ENCODE measurements around the gene MTG2. TPM values are rescaled to one million over a fixed set of nuclear protein-coding genes. Genes with fewer than 3 reads are reported as not detected.

Gene MTG2
- total and polyA plus RNA-seq, 4 experiments from 2014 or later, result 15.9 to 50.7 (median 36.2) TPM

DNA sequence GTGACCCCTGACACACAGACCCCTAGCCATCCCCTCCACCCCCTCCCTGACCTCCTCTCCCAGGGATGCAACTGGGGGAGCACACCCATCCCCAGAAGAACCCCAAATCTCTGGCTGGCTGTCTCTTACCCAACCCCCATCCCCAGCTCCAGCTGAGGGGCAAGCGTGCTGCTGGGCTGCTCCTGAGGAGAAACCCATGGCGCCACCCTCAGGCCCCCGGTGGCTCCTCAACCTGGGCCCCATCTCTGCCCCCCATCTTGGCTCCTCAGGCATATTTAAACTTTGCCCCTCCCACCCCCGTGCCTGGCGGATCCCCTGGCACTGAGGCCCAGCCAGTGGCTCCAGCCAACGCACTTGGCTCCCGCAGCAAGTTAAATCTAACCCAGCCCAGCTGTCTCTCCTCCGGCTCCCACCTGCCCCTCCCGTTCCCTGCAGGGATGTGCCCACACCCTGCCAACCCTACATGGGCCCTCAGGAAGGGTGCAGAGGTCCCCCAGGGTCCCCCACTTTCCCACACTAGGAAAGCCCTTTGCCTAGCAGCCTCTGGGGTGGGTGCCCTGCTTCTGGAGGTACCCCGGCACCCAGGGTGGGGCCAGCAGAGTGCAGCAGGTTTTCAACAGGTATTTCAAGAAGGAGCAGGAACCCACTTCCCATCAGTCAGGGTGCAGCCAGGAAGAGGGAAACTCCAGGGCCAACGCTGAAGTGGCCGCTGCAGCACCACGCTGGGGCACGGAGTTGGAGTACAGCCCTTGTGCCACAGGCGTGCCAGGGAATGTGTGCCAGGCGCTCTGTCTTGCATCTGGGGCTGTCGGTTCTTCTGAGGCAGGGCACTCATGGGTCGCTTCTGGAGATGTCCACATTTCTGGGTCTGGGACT, 50.2 kb downstream of the MTG2 start:
- H3K9me3 ChIP-seq (ENCODE audit: control insufficient read depth in 1 of 2, low read length in 2 of 2), result no peaks in the 10 kb centered on the region
- Mint-ChIP-seq H3K9me3 (no peaks in the 10 kb centered on the region), H3K27me3 (peaks cover 0 to 6% of the 10 kb centered on the region in 2 donors), H3K4me3 (no peak overlapping the region), H3K36me3 (no peaks in the 10 kb centered on the region), H3K27ac (no peak overlapping the region), H3K4me1 (peaks cover 4 to 8% (median 6%) of the 10 kb centered on the region in 4 donors)
- intact Hi-C loops (cut with micrococcal nuclease), result no loop called here
- ChIA-PET CTCF (ENCODE audit: partially characterized antibody) (no interaction called here), POLR2A (ENCODE audit: partially characterized antibody) (no interaction called here)
- peak in 1 of 5 donors; percentile 8 for DNase-seq
- H3K27ac ChIP-seq (ENCODE audit: low read depth, low read length), result no peak overlapping the region
- no peaks in the 10 kb centered on the region for H3K36me3 ChIP-seq (ENCODE audit: insufficient read depth, low read length)
- no peak overlapping the region for H3K4me3 ChIP-seq (ENCODE audit: low read length in 2 of 2)
- no peaks in the 10 kb centered on the region for H3K27me3 ChIP-seq (ENCODE audit: insufficient read depth, low read length)
- H3K4me1 ChIP-seq (ENCODE audit: insufficient read depth, low read length), result peaks cover 9% of the 10 kb centered on the region

GRCh38 chr20:62233684-62234083, 50.9 kb downstream of the MTG2 start:
- peaks cover 9% of the 10 kb centered on the region for H3K4me1 ChIP-seq (ENCODE audit: insufficient read depth, low read length)
- intact Hi-C loops (cut with micrococcal nuclease), result no loop called here
- ChIA-PET CTCF (ENCODE audit: partially characterized antibody) (no interaction called here), POLR2A (ENCODE audit: partially characterized antibody) (no interaction called here)
- no peaks in the 10 kb centered on the region for H3K9me3 ChIP-seq (ENCODE audit: control insufficient read depth in 1 of 2, low read length in 2 of 2)
- H3K27ac Mint-ChIP-seq, result no peak overlapping the region
- H3K36me3 ChIP-seq (ENCODE audit: insufficient read depth, low read length), result no peaks in the 10 kb centered on the region
- DNase-seq, result peak in 1 of 5 donors; percentile 24
- no peaks in the 10 kb centered on the region for H3K9me3 Mint-ChIP-seq
- no peaks in the 10 kb centered on the region for H3K27me3 ChIP-seq (ENCODE audit: insufficient read depth, low read length)
- no peak overlapping the region for H3K27ac ChIP-seq (ENCODE audit: low read depth, low read length)
- peaks cover 5 to 10% (median 7%) of the 10 kb centered on the region in 4 donors for H3K4me1 Mint-ChIP-seq
- H3K4me3 ChIP-seq (ENCODE audit: low read length in 2 of 2), result no peak overlapping the region
- H3K4me3 Mint-ChIP-seq, result no peak overlapping the region
- peaks cover 0 to 7% of the 10 kb centered on the region in 2 donors for H3K27me3 Mint-ChIP-seq
- no peaks in the 10 kb centered on the region for H3K36me3 Mint-ChIP-seq

DNA sequence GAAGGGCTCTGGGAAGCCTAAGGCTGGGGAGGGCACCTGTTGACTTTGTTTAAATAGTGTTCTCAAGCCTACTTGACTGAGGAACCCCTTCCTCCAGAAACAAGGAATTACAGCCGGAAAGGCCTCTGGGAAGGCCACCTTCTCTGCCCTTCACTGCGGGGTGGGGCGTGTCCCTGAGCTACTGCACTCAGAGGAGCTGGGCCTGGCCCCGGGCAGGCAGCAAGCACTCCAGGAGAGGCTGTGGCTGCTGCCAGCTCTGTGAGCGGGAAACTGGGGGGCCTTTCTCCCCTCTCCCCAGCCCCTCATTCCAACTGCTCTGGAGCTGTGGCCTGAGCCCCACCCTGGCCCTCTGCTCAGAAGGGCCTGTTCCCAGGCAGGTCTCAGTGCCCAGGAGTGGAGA, 51.5 kb downstream of the MTG2 start:
- Histone ChIP-seq H3K9me3 (ENCODE audit: control insufficient read depth in 1 of 2, low read length in 2 of 2) (no peaks in the 10 kb centered on the region), H3K4me3 (ENCODE audit: low read length in 2 of 2) (no peak overlapping the region), H3K27me3 (ENCODE audit: insufficient read depth, low read length) (no peaks in the 10 kb centered on the region), H3K4me1 (ENCODE audit: insufficient read depth, low read length) (peaks cover 14% of the 10 kb centered on the region), H3K36me3 (ENCODE audit: insufficient read depth, low read length) (no peaks in the 10 kb centered on the region), H3K27ac (ENCODE audit: low read depth, low read length) (no peak overlapping the region)
- POLR2A ChIA-PET (ENCODE audit: partially characterized antibody), result no interaction called here
- CTCF ChIA-PET (ENCODE audit: partially characterized antibody), result no interaction called here
- Mint-ChIP-seq H3K4me3 (no peak overlapping the region), H3K9me3 (no peaks in the 10 kb centered on the region), H3K27ac (no peak overlapping the region), H3K27me3 (peaks cover 0 to 7% of the 10 kb centered on the region in 2 donors), H3K36me3 (no peaks in the 10 kb centered on the region), H3K4me1 (peaks cover 5 to 15% (median 10%) of the 10 kb centered on the region in 4 donors)
- peak in 1 of 5 donors; percentile 2 for DNase-seq
- intact Hi-C loops (cut with micrococcal nuclease), result no loop called here

DNA sequence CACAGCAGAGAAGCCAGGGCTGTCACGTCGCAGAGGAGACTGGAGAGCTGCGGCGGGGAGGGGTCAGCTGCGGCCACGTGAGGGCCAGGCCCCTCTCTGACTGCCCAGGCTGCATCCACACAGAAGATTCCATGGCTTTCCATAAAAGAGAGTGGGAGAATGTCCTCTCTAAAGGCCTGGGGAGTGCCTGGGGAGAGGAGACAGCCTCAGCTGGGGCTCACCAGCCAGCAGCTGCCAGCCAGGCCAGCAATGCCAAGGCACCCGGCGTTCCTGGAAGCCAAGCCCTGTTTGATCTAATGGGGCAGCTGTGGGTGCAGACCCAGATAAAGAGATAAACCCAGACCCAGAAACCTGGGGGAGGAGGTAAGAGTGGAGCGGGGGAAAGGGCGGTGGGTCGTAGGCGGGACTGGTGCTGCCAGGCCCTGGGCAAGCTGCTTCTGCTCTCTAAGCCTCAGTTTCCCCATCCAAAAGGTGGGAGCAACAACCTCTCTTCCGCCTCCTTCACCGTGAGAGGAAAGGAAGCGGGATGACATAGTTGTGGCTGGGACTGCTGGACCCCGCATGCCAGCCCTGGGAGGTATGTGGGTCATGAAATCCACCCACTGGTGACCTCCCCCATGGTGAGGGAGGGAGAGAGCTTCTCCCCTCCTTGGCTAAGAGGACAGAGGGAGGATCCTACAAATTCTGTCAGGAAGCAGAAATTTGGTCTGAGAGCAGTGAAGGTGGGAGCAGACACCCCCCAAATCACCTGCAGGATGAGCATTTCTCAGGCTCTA, 52.4 kb downstream of the MTG2 start:
- peaks cover 10 to 23% (median 16%) of the 10 kb centered on the region in 4 donors for H3K4me1 Mint-ChIP-seq
- CTCF ChIA-PET (ENCODE audit: partially characterized antibody), result no interaction called here

DNA sequence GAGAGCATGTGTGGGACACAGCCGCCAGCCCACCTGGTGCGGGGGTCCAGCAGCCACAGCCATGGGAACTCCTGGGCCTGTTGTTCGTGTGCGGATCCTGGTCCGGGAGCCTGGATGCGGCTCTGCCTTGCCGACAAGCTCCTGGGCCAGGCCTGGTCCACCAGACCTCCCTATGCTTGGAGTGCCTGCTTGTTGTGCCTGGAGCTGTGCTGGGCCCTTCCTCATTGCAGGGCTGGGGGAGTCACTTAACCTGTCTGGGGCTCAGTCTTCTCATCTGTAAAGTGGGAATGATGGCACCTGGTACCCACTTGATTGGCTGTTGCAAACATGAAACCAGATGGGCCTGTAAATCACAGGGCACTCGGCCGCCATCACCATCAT, 52.9 kb downstream of the MTG2 start:
- peak overlapping the region in 1 of 8 donors; percentile 18 for H3K4me3 Mint-ChIP-seq
- Histone ChIP-seq H3K36me3 (ENCODE audit: insufficient read depth, low read length) (no peaks in the 10 kb centered on the region), H3K27ac (ENCODE audit: low read depth, low read length) (no peak overlapping the region), H3K27me3 (ENCODE audit: insufficient read depth, low read length) (no peaks in the 10 kb centered on the region), H3K9me3 (ENCODE audit: control insufficient read depth in 1 of 2, low read length in 2 of 2) (no peaks in the 10 kb centered on the region), H3K4me3 (ENCODE audit: low read length in 2 of 2) (no peak overlapping the region), H3K4me1 (ENCODE audit: insufficient read depth, low read length) (peaks cover 25% of the 10 kb centered on the region)
- no peaks in the 10 kb centered on the region for H3K9me3 Mint-ChIP-seq
- ChIA-PET POLR2A (ENCODE audit: partially characterized antibody) (interaction anchor here (1.0 kb wide), 1 partner anchor 169 kb away, joined by 3 read pairs; no protein-coding TSS in a partner anchor), CTCF (ENCODE audit: partially characterized antibody) (no interaction called here)
- H3K36me3 Mint-ChIP-seq, result no peaks in the 10 kb centered on the region
- H3K27ac Mint-ChIP-seq, result no peak overlapping the region
- intact Hi-C loops (cut with micrococcal nuclease), result loop anchor here (5.0 kb wide), 1 partner anchor 168 kb away; the partner anchor contains the start of gene TAF4
- peaks cover 0 to 7% of the 10 kb centered on the region in 2 donors for H3K27me3 Mint-ChIP-seq
- peak in 1 of 5 donors; percentile 15 for DNase-seq
- peaks cover 12 to 29% (median 20%) of the 10 kb centered on the region in 4 donors for H3K4me1 Mint-ChIP-seq

More for the DNA sequence above, 52.4 kb downstream of the MTG2 start:
- peaks cover 22% of the 10 kb centered on the region for H3K4me1 ChIP-seq (ENCODE audit: insufficient read depth, low read length)
- intact Hi-C loops (cut with micrococcal nuclease), result loop anchor here (5.0 kb wide), 1 partner anchor 168 kb away; the partner anchor contains the start of gene TAF4
- POLR2A ChIA-PET (ENCODE audit: partially characterized antibody), result no interaction called here
- Mint-ChIP-seq H3K27ac (no peak overlapping the region), H3K27me3 (peaks cover 0 to 7% of the 10 kb centered on the region in 2 donors), H3K4me3 (no peak overlapping the region), H3K36me3 (no peaks in the 10 kb centered on the region), H3K9me3 (no peaks in the 10 kb centered on the region)
- H3K4me3 ChIP-seq (ENCODE audit: low read length in 2 of 2), result no peak overlapping the region
- H3K27me3 ChIP-seq (ENCODE audit: insufficient read depth, low read length), result no peaks in the 10 kb centered on the region
- peak in 1 of 5 donors; percentile 16 for DNase-seq
- no peaks in the 10 kb centered on the region for H3K9me3 ChIP-seq (ENCODE audit: control insufficient read depth in 1 of 2, low read length in 2 of 2)
- no peak overlapping the region for H3K27ac ChIP-seq (ENCODE audit: low read depth, low read length)
- no peaks in the 10 kb centered on the region for H3K36me3 ChIP-seq (ENCODE audit: insufficient read depth, low read length)

- Mint-ChIP-seq H3K4me3 (peak overlapping the region in 1 of 8 donors; percentile 18), H3K4me1 (peaks cover 14 to 33% (median 23%) of the 10 kb centered on the region in 4 donors), H3K36me3 (peaks cover 0 to under 1% of the 10 kb centered on the region in 2 donors), H3K27me3 (peaks cover 0 to 7% of the 10 kb centered on the region in 2 donors), H3K9me3 (no peaks in the 10 kb centered on the region), H3K27ac (no peak overlapping the region)
- Histone ChIP-seq H3K27me3 (ENCODE audit: insufficient read depth, low read length) (no peaks in the 10 kb centered on the region), H3K36me3 (ENCODE audit: insufficient read depth, low read length) (no peaks in the 10 kb centered on the region), H3K27ac (ENCODE audit: low read depth, low read length) (no peak overlapping the region), H3K4me1 (ENCODE audit: insufficient read depth, low read length) (peaks cover 25% of the 10 kb centered on the region), H3K4me3 (ENCODE audit: low read length in 2 of 2) (no peak overlapping the region), H3K9me3 (ENCODE audit: control insufficient read depth in 1 of 2, low read length in 2 of 2) (no peaks in the 10 kb centered on the region)
- ChIA-PET CTCF (ENCODE audit: partially characterized antibody) (no interaction called here), POLR2A (ENCODE audit: partially characterized antibody) (interaction anchor here (1.0 kb wide), 1 partner anchor 169 kb away, joined by 3 read pairs; no protein-coding TSS in a partner anchor)
- intact Hi-C loops (cut with micrococcal nuclease), result loop anchor here (5.0 kb wide), 1 partner anchor 169 kb away; the partner anchor contains the start of gene TAF4
- DNase-seq, result no peak
These were observed 53.4 kb downstream of the MTG2 start for GRCh38 chr20:62236200-62236599.

Data from CD4-positive, alpha-beta memory T cell (primary cell).